IMR-90 (cell line): ENCODE data around the gene MAGI1. TPM values are rescaled to one million over a fixed set of nuclear protein-coding genes. Genes with fewer than 3 reads are reported as not detected.

Source experiments
- ATAC-seq: fragments of 200-7000 bp; cut with Tn5 transposase; 2 replicates; pipeline ENCODE4 v1.9.1; 2020; ENCODE audit warnings: low read depth, mild to moderate bottlenecking, moderate library complexity
- BruUV-seq: library from RNA; stranded (reverse); fragments of 400-500 nt; replicated peaks from 2 replicates; lab custom pipeline; 2021; lab: Mats Ljungman, UMichigan
- CTCF ChIA-PET: fragments of 300-600 bp; formaldehyde crosslinking; extraction: SDS; loops from one replicate; lab custom pipeline; 2021; ENCODE audit warnings: antibody characterized with exemption; lab: Yijun Ruan, JAX
- POLR2A ChIA-PET: fragments of 300-600 bp; sonication (Branson Sonifier 250); formaldehyde crosslinking; loops from one replicate; lab custom pipeline; 2022; ENCODE audit warnings: antibody characterized with exemption; ENCODE audit not compliant: unreplicated experiment; lab: Charles Lee
- DNase-seq: peaks from one replicate; pipeline ENCODE4 v3.0.0; 2013
- H2AFZ ChIP-seq: replicated peaks from 2 replicates; pipeline ENCODE3; 2013; ENCODE audit warnings: low read length, mild to moderate bottlenecking; ENCODE audit not compliant: poor library complexity
- H2AK5ac ChIP-seq: 2 replicates; pipeline ENCODE4 v1.6.1; 2013; ENCODE audit warnings: low read depth, low read length, inconsistent platforms
- H2AK9ac ChIP-seq: replicated peaks from 2 replicates; pipeline ENCODE3; 2013; ENCODE audit warnings: mild to moderate bottlenecking, low read depth, low read length, moderate library complexity; ENCODE audit not compliant: poor library complexity
- H2BK120ac ChIP-seq: 2 replicates; pipeline ENCODE4 v1.6.1; 2013; ENCODE audit warnings: low read depth, low read length, inconsistent platforms
- H2BK15ac ChIP-seq: 3 replicates; pipeline ENCODE4 v1.6.1; 2013; ENCODE audit warnings: low read depth, low read length, inconsistent platforms
- H2BK20ac ChIP-seq: 2 replicates; pipeline ENCODE4 v1.6.1; 2013; ENCODE audit warnings: low read depth, mild to moderate bottlenecking, inconsistent platforms, low read length, moderate library complexity
- H2BK5ac ChIP-seq: 2 replicates; pipeline ENCODE4 v1.6.1; 2013; ENCODE audit warnings: mild to moderate bottlenecking, low read depth, low read length, inconsistent platforms; ENCODE audit not compliant: poor library complexity, severe bottlenecking
- H3K14ac ChIP-seq: replicated peaks from 2 replicates; pipeline ENCODE4 v1.6.1; 2013; ENCODE audit warnings: low read depth, low read length, inconsistent platforms
- H3K18ac ChIP-seq: 2 replicates; pipeline ENCODE4 v1.6.1; 2013; ENCODE audit warnings: low read depth, low read length, control low read depth
- H3K23ac ChIP-seq: 2 replicates; pipeline ENCODE4 v1.6.1; 2013; ENCODE audit warnings: low read depth, low read length, inconsistent platforms
- H3K27ac ChIP-seq: 2 replicates; pipeline ENCODE4 v1.5.1; 2013; ENCODE audit warnings: mild to moderate bottlenecking, control low read depth, low read length; ENCODE audit not compliant: insufficient read depth
- H3K27me3 ChIP-seq: 2 replicates; pipeline ENCODE4 v1.6.1; 2013; ENCODE audit warnings: low read length; ENCODE audit not compliant: control insufficient read depth, insufficient read depth
- H3K36me3 ChIP-seq: 2 replicates; pipeline ENCODE4 v1.6.1; 2013; ENCODE audit warnings: low read length, mixed read lengths; ENCODE audit not compliant: control insufficient read depth, insufficient read depth
- H3K4ac ChIP-seq: 2 replicates; pipeline ENCODE4 v1.6.1; 2013; ENCODE audit warnings: low read depth, low read length, inconsistent platforms
- H3K4me1 ChIP-seq: 2 replicates; pipeline ENCODE4 v1.6.1; 2013; ENCODE audit warnings: low read length, mixed read lengths; ENCODE audit not compliant: control insufficient read depth, insufficient read depth
- H3K4me2 ChIP-seq: 2 replicates; pipeline ENCODE4 v1.6.1; 2013; ENCODE audit warnings: low read depth, mild to moderate bottlenecking, control low read depth, low read length, moderate library complexity
- H3K4me3 ChIP-seq: 2 replicates; pipeline ENCODE4 v1.5.1; 2013; ENCODE audit warnings: low read depth, mild to moderate bottlenecking, control low read depth, low read length, moderate library complexity; ENCODE audit not compliant: insufficient read depth
- H3K56ac ChIP-seq: 2 replicates; pipeline ENCODE4 v1.6.1; 2013; ENCODE audit warnings: low read length, inconsistent platforms; ENCODE audit not compliant: insufficient read depth; ENCODE audit errors: extremely low read depth
- H3K79me1 ChIP-seq, 2 experiments: 2 replicates each; pipeline ENCODE4 v1.6.1; 2013; ENCODE audit warnings: low read length in 2 of 2, inconsistent platforms in 1 of 2, low read depth in 1 of 2
- H3K9ac ChIP-seq: 2 replicates; pipeline ENCODE4 v1.6.1; 2013; ENCODE audit warnings: low read depth, low read length, control low read depth
- H3K9me1 ChIP-seq: 2 replicates; pipeline ENCODE4 v1.6.1; 2013; ENCODE audit warnings: low read length, inconsistent platforms; ENCODE audit not compliant: insufficient read depth
- H3K9me3 ChIP-seq: 2 replicates; pipeline ENCODE4 v1.6.1; 2013; ENCODE audit warnings: low read length; ENCODE audit not compliant: control insufficient read depth, insufficient read depth
- H4K20me1 ChIP-seq: 2 replicates; pipeline ENCODE4 v1.6.1; 2013; ENCODE audit warnings: low read length, inconsistent platforms; ENCODE audit not compliant: insufficient read depth
- H4K5ac ChIP-seq: 2 replicates; pipeline ENCODE4 v1.6.1; 2013; ENCODE audit warnings: mild to moderate bottlenecking, low read depth, low read length, control low read depth
- H4K8ac ChIP-seq, 2 experiments: 2 replicates each; pipeline ENCODE4 v1.6.1; 2013; ENCODE audit warnings: low read depth in 2 of 2, low read length in 2 of 2, control low read depth in 1 of 2, inconsistent platforms in 1 of 2
- H4K91ac ChIP-seq: 2 replicates; pipeline ENCODE4 v1.6.1; 2013; ENCODE audit warnings: low read depth, low read length, inconsistent platforms; ENCODE audit not compliant: insufficient read depth
- CEBPB ChIP-seq: IDR thresholded peaks from 2 replicates; pipeline ENCODE4 v1.6.1; 2012; ENCODE audit warnings: low read depth, low read length, improper control_type of control experiment
- FOS ChIP-seq: fragments of 150-350 bp; IDR thresholded peaks from 2 replicates; pipeline ENCODE4 v1.6.1; 2016; ENCODE audit warnings: low read depth, low read length
- MAFK ChIP-seq: IDR thresholded peaks from 2 replicates; pipeline ENCODE4 v1.6.1; 2012; ENCODE audit warnings: low read depth, low read length, improper control_type of control experiment
- MAZ ChIP-seq: IDR thresholded peaks from 2 replicates; pipeline ENCODE4 v1.6.1; 2012; ENCODE audit warnings: low read depth, mild to moderate bottlenecking, low read length, improper control_type of control experiment, moderate library complexity, borderline replicate concordance
- RCOR1 ChIP-seq: IDR thresholded peaks from 2 replicates; pipeline ENCODE4 v1.6.1; 2012; ENCODE audit warnings: mild to moderate bottlenecking, low read length, improper control_type of control experiment; ENCODE audit not compliant: insufficient replicate concordance
- WGBS, 2 experiments: methylation state at CpG; one replicate each; pipeline versions ENCODE4 v1.1.5 to v1.1.7; 2013; ENCODE audit warnings: missing lambda C conversion rate in 2 of 2; ENCODE audit not compliant: insufficient read length in 1 of 2; ENCODE audit errors: extremely low coverage in 2 of 2; 5-methylcytosine and 5-hydroxymethylcytosine counted together
- dilution Hi-C: fragments of 300-500 bp; cut with HindIII; formaldehyde crosslinking; loops from one replicate; pipeline ENCODE4 v1.14.3; 2018; ENCODE audit warnings: low sequenced_read_pairs; ENCODE audit not compliant: unreplicated experiment
- in situ Hi-C: fragments of 300-500 bp; cut with MboI; formaldehyde crosslinking; loops from 3 replicates; pipeline ENCODE4 v1.14.3; 2019; ENCODE audit warnings: low sequenced_read_pairs, inconsistent platforms, mixed read lengths
- intact Hi-C: fragments of 100-400 bp; cut with micrococcal nuclease; formaldehyde crosslinking; loops from 2 replicates; pipeline ENCODE4 v1.10.0; 2022
- polyA plus RNA-seq, 3 experiments: library from polyadenylated mRNA; depleted of rRNA; stranded (reverse); fragments of >200 nt; gene quantifications; 2 replicates each; pipeline ENCODE4 v1.2.3, GENCODE V29; 2012; ENCODE audit warnings: low replicate concordance in 1 of 3
- total RNA-seq: library from RNA; depleted of rRNA; stranded (reverse); fragments of >200 nt; gene quantifications from 2 replicates; pipeline ENCODE4 v1.2.3, GENCODE V29; 2012
- TF ChIP-seq, protein P1 (sequence below): conservative IDR thresholded peaks from 2 replicates; pipeline ENCODE4 v1.5.1; 2012; ENCODE audit warnings: mild to moderate bottlenecking, low read depth, low read length, improper control_type of control experiment
- TF ChIP-seq, protein P2 (sequence below): fragments of 150-350 bp; IDR thresholded peaks from 2 replicates; pipeline ENCODE4 v1.6.1; 2017; ENCODE audit warnings: mild to moderate bottlenecking, antibody characterized with exemption, low read length, low read depth

Gene MAGI1
- total and polyA plus RNA-seq, 2 of the 4 experiments (the other 2 are of a cell fraction): 14.5 to 24.2 TPM

DNA sequence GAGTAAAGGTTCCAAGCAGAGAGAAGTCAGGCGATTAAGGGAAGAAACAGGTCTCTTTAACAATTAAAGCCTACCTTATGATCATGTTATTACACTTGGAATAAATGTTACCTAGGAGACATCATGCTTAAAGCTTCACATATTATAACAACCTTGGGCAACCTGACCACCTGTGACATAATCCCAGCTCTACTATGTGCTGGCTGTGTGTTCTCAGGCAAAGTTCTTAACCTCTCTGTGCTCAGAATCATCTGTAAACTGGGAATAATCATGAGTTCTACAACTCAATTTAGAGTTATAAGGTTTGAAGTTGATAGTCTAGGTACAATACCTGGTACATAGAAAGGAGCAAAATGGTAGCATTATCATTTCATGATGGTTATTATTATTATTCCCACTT lies 159.3 kb downstream of the MAGI1 start:
- no CpG with 5 or more reads among the region's 1 CpG for WGBS, 2 experiments
- Histone ChIP-seq H3K14ac (no peak overlapping the region), H3K9me1 (peaks cover 6% of the 10 kb centered on the region; the same call in 1 of the 2 replicates), H3K9me3 (no peaks in the 10 kb centered on the region), H4K91ac (no peak overlapping the region), H2BK5ac (no peak overlapping the region), H3K36me3 (no peaks in the 10 kb centered on the region), H3K4me3 (no peak overlapping the region), H2AK9ac (no peak overlapping the region), H2BK120ac (no peak overlapping the region), H4K5ac (no peak overlapping the region), H3K56ac (no peak overlapping the region), H4K20me1 (peaks cover 4% of the 10 kb centered on the region; the same call in 1 of the 2 replicates), H3K23ac (no peak overlapping the region; the same call in 1 of the 2 replicates), H3K4me2 (no peak overlapping the region), H3K9ac (no peak overlapping the region), H3K27me3 (no peaks in the 10 kb centered on the region), H3K18ac (no peak overlapping the region), H2AFZ (no peak overlapping the region), H4K8ac (no peak overlapping the region), H2AK5ac (no peak overlapping the region), H3K27ac (no peak overlapping the region), H3K79me1 (peaks cover 28 to 71% of the 10 kb centered on the region in 2 experiments), H3K4ac (no peak overlapping the region), H2BK20ac (no peak overlapping the region; the same call in 1 of the 2 replicates), H3K4me1 (peaks cover 5% of the 10 kb centered on the region; the same call in 1 of the 2 replicates), H2BK15ac (no peak overlapping the region)
- in situ Hi-C loops: no loop called here
- BruUV-seq: no TSS peak
- intact Hi-C loops: no loop called here
- TF ChIP-seq FOS (no peak), CEBPB (no peak), MAZ (no peak), RCOR1 (no peak), MAFK (no peak)
- TF ChIP-seq, protein P1, sequence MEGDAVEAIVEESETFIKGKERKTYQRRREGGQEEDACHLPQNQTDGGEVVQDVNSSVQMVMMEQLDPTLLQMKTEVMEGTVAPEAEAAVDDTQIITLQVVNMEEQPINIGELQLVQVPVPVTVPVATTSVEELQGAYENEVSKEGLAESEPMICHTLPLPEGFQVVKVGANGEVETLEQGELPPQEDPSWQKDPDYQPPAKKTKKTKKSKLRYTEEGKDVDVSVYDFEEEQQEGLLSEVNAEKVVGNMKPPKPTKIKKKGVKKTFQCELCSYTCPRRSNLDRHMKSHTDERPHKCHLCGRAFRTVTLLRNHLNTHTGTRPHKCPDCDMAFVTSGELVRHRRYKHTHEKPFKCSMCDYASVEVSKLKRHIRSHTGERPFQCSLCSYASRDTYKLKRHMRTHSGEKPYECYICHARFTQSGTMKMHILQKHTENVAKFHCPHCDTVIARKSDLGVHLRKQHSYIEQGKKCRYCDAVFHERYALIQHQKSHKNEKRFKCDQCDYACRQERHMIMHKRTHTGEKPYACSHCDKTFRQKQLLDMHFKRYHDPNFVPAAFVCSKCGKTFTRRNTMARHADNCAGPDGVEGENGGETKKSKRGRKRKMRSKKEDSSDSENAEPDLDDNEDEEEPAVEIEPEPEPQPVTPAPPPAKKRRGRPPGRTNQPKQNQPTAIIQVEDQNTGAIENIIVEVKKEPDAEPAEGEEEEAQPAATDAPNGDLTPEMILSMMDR: no peak
- TF ChIP-seq, protein P2, sequence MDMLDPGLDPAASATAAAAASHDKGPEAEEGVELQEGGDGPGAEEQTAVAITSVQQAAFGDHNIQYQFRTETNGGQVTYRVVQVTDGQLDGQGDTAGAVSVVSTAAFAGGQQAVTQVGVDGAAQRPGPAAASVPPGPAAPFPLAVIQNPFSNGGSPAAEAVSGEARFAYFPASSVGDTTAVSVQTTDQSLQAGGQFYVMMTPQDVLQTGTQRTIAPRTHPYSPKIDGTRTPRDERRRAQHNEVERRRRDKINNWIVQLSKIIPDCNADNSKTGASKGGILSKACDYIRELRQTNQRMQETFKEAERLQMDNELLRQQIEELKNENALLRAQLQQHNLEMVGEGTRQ: no peak
- ChIA-PET CTCF (no interaction called here), POLR2A (no interaction called here)
- ATAC-seq (no peak), DNase-seq (no peak)
- dilution Hi-C loops: no loop called here
